ENCODE measurements around the gene PLAAT4.

- TF ChIP-seq CTCF (IDR thresholded peaks at IDR 0.05; ENCODE audit: low read depth, low read length) (no peak), POLR2A (IDR thresholded peaks at IDR 0.05; ENCODE audit: extremely low read depth, insufficient read length) (no peak), MYC (IDR thresholded peaks at IDR 0.05; ENCODE audit: low read depth, low read length) (no peak)
Measured at GRCh38 chr11:63508745-63509144, 27.9 kb upstream of the PLAAT4 start.
